Activated CD8-positive, alpha-beta memory T cell treated with anti-CD3 and anti-CD28 coated beads, Interleukin-2, amount 10 ng/mL, durations not matched to agents 7 days and 5 days (primary cell): ENCODE measurements around the gene GCLC. TPM values are rescaled to one million over a fixed set of nuclear protein-coding genes. Genes with fewer than 3 reads are reported as not detected.

ENCODE experiments used
- ATAC-seq: fragments of 150-1000 bp; cut with Tn5 transposase; one replicate; pipeline ENCODE4 v1.10.0; 2021; ENCODE audit warnings: moderate library complexity
- CTCF ChIA-PET: fragments of 350-600 bp; sonication (Branson Sonifier 250); formaldehyde crosslinking; loops from one replicate; lab custom pipeline; 2021; ENCODE audit warnings: antibody characterized with exemption; lab: Charles Lee
- DNase-seq: peaks from one replicate; pipeline ENCODE4 v3.0.0-alpha.2; 2020
- H3K27ac Mint-ChIP-seq: one replicate; pipeline ENCODE4 v1.8.0; 2021; ENCODE audit warnings: mild to moderate bottlenecking, mixed read lengths
- H3K27me3 Mint-ChIP-seq: one replicate; pipeline ENCODE4 v1.8.0; 2021; ENCODE audit warnings: mixed read lengths
- H3K36me3 Mint-ChIP-seq: one replicate; pipeline ENCODE4 v1.8.0; 2021; ENCODE audit warnings: mild to moderate bottlenecking, mixed read lengths
- H3K4me1 Mint-ChIP-seq: one replicate; pipeline ENCODE4 v1.8.0; 2021; ENCODE audit warnings: mixed read lengths
- H3K4me3 Mint-ChIP-seq: one replicate; pipeline ENCODE4 v1.8.0; 2021; ENCODE audit warnings: mild to moderate bottlenecking, moderate library complexity, mixed read lengths
- H3K9me3 Mint-ChIP-seq: one replicate; pipeline ENCODE4 v1.8.0; 2022; ENCODE audit warnings: low read depth, mixed read lengths
- total RNA-seq, 2 experiments: library from RNA; stranded (reverse); gene quantifications; one replicate each; pipeline ENCODE4 v1.2.3, GENCODE V29; 2021

Gene GCLC
- total RNA-seq, 2 experiments from 2014 or later = 33.7 to 36.3 TPM

GRCh38 chr6:53466257-53466656, 78.6 kb downstream of the GCLC start:
- no peak overlapping the region for H3K27ac Mint-ChIP-seq
- no peaks in the 10 kb centered on the region for H3K36me3 Mint-ChIP-seq
- H3K4me3 Mint-ChIP-seq = no peak overlapping the region
- CTCF ChIA-PET = no interaction called here
- H3K27me3 Mint-ChIP-seq = peaks cover 20% of the 10 kb centered on the region
- H3K4me1 Mint-ChIP-seq = peaks cover 2% of the 10 kb centered on the region
- ATAC-seq (no peak), DNase-seq (no peak)
- no peaks in the 10 kb centered on the region for H3K9me3 Mint-ChIP-seq

- Mint-ChIP-seq H3K9me3 (no peaks in the 10 kb centered on the region), H3K27ac (no peak overlapping the region), H3K4me3 (no peak overlapping the region), H3K27me3 (peaks cover 20% of the 10 kb centered on the region), H3K36me3 (no peaks in the 10 kb centered on the region), H3K4me1 (peaks cover 2% of the 10 kb centered on the region)
- CTCF ChIA-PET = no interaction called here
- ATAC-seq = no peak
- no peak for DNase-seq
These were observed 79.2 kb downstream of the GCLC start for GRCh38 chr6:53465732-53466131.

GRCh38 chr6:53464927-53465460, 79.9 kb downstream of the GCLC start:
- H3K4me3 Mint-ChIP-seq = no peak overlapping the region
- H3K36me3 Mint-ChIP-seq = no peaks in the 10 kb centered on the region
- no peak for ATAC-seq
- H3K9me3 Mint-ChIP-seq = no peaks in the 10 kb centered on the region
- H3K4me1 Mint-ChIP-seq = peaks cover 2% of the 10 kb centered on the region
- no peak overlapping the region for H3K27ac Mint-ChIP-seq
- DNase-seq = no peak
- CTCF ChIA-PET = no interaction called here
- peaks cover 15% of the 10 kb centered on the region for H3K27me3 Mint-ChIP-seq

- Mint-ChIP-seq H3K36me3 (no peaks in the 10 kb centered on the region), H3K27me3 (peaks cover 10% of the 10 kb centered on the region), H3K9me3 (no peaks in the 10 kb centered on the region), H3K4me3 (no peak overlapping the region), H3K27ac (no peak overlapping the region), H3K4me1 (peaks cover under 1% of the 10 kb centered on the region)
- DNase-seq (no peak), ATAC-seq (no peak)
- CTCF ChIA-PET = no interaction called here
These were observed 80.4 kb downstream of the GCLC start for GRCh38 chr6:53464483-53464882.

GRCh38 chr6:53461696-53462095, 83.2 kb downstream of the GCLC start:
- no peaks in the 10 kb centered on the region for H3K4me1 Mint-ChIP-seq
- CTCF ChIA-PET = no interaction called here
- H3K9me3 Mint-ChIP-seq = no peaks in the 10 kb centered on the region
- no peak for DNase-seq
- no peaks in the 10 kb centered on the region for H3K27me3 Mint-ChIP-seq
- H3K36me3 Mint-ChIP-seq = no peaks in the 10 kb centered on the region
- H3K27ac Mint-ChIP-seq = no peak overlapping the region
- H3K4me3 Mint-ChIP-seq = no peak overlapping the region
- ATAC-seq = no peak

- CTCF ChIA-PET = interaction anchor here (1.2 kb wide), 1 partner anchor 289 kb away, joined by 3 read pairs; no protein-coding TSS in a partner anchor
- DNase-seq (no peak), ATAC-seq (no peak)
- Mint-ChIP-seq H3K9me3 (no peaks in the 10 kb centered on the region), H3K27ac (no peak overlapping the region), H3K4me1 (no peaks in the 10 kb centered on the region), H3K4me3 (no peak overlapping the region), H3K36me3 (no peaks in the 10 kb centered on the region), H3K27me3 (no peaks in the 10 kb centered on the region)
These were observed 83.8 kb downstream of the GCLC start for GRCh38 chr6:53461041-53461656.

GRCh38 chr6:53458105-53458866, 86.6 kb downstream of the GCLC start:
- Mint-ChIP-seq H3K27me3 (no peaks in the 10 kb centered on the region), H3K9me3 (no peaks in the 10 kb centered on the region), H3K27ac (no peak overlapping the region), H3K4me3 (no peak overlapping the region), H3K4me1 (no peaks in the 10 kb centered on the region), H3K36me3 (no peaks in the 10 kb centered on the region)
- no peak for DNase-seq
- ATAC-seq = no peak
- CTCF ChIA-PET = no interaction called here

GRCh38 chr6:53456809-53457208, 88.1 kb downstream of the GCLC start:
- H3K27me3 Mint-ChIP-seq = no peaks in the 10 kb centered on the region
- no peak for DNase-seq
- CTCF ChIA-PET = no interaction called here

GRCh38 chr6:53455678-53456077, 89.2 kb downstream of the GCLC start:
- DNase-seq = no peak
- Mint-ChIP-seq H3K27ac (no peak overlapping the region), H3K4me3 (no peak overlapping the region), H3K4me1 (no peaks in the 10 kb centered on the region), H3K9me3 (no peaks in the 10 kb centered on the region), H3K36me3 (no peaks in the 10 kb centered on the region), H3K27me3 (no peaks in the 10 kb centered on the region)
- CTCF ChIA-PET = no interaction called here
- no peak for ATAC-seq

More at GRCh38 chr6:53456809-53457208, 88.1 kb downstream of the GCLC start:
- no peak for ATAC-seq
- Mint-ChIP-seq H3K4me1 (no peaks in the 10 kb centered on the region), H3K27ac (no peak overlapping the region), H3K4me3 (no peak overlapping the region), H3K36me3 (no peaks in the 10 kb centered on the region), H3K9me3 (no peaks in the 10 kb centered on the region)

GRCh38 chr6:53451165-53451564, 93.7 kb downstream of the GCLC start:
- ATAC-seq (no peak), DNase-seq (no peak)
- Mint-ChIP-seq H3K27ac (no peak overlapping the region), H3K27me3 (peaks cover 3% of the 10 kb centered on the region), H3K36me3 (no peaks in the 10 kb centered on the region), H3K4me3 (no peak overlapping the region), H3K4me1 (no peaks in the 10 kb centered on the region), H3K9me3 (no peaks in the 10 kb centered on the region)
- CTCF ChIA-PET = no interaction called here

GRCh38 chr6:53447865-53448264, 97.0 kb downstream of the GCLC start:
- H3K9me3 Mint-ChIP-seq = no peaks in the 10 kb centered on the region
- H3K36me3 Mint-ChIP-seq = no peaks in the 10 kb centered on the region
- H3K27me3 Mint-ChIP-seq = peaks cover 5% of the 10 kb centered on the region
- CTCF ChIA-PET = interaction anchor here (0.6 to 1.7 kb wide), 3 partner anchors 37 to 275 kb away, joined by 3 to 10 read pairs (median 5); no protein-coding TSS in a partner anchor
- no peak overlapping the region for H3K27ac Mint-ChIP-seq
- H3K4me1 Mint-ChIP-seq = no peaks in the 10 kb centered on the region
- DNase-seq (no peak), ATAC-seq (no peak)
- no peak overlapping the region for H3K4me3 Mint-ChIP-seq
